ENCODE results near the gene SIRPB2. TPM values are rescaled to one million over a fixed set of nuclear protein-coding genes. Genes with fewer than 3 reads are reported as not detected.

The SIRPB2 gene
- total RNA-seq, 4 donors from 2014 or later, result 4.7 to 8.1 (median 6.2) TPM

DNA sequence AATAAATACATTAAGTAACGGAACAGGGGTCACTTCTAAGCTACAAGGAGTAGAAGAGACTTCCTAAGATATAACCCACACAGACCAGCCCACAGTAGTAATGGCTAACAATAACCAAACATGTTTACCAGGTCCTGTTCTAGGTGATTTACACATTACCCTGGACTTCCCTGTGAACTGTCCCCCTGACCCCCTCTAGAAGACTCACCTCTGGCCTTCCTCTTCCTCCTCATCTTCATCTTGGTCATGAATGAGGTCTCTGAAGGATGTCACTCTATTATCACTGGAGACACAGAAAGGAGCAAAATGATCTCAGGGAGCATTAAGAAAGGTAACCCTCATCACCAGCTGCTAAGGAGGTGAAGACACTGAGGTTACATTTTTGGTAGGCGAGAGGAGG lies 33.2 kb downstream of the SIRPB2 start:
- no peak for DNase-seq (ENCODE audit: extremely low spot score)

GRCh38 chr20:1456300-1456699 lies 34.9 kb downstream of the SIRPB2 start:
- WGBS, result 90% methylated on average over 5 of the region's 5 CpGs
- intact Hi-C loops (cut with DNase I), result no loop called here
- no peak for TF ChIP-seq POLR2A (IDR thresholded peaks at IDR 0.05; ENCODE audit: low read depth)
- no peak for TF ChIP-seq EP300 (IDR thresholded peaks at IDR 0.05)
- no peak for TF ChIP-seq POLR2AphosphoS5 (IDR thresholded peaks at IDR 0.05)
- TF ChIP-seq, protein P1, sequence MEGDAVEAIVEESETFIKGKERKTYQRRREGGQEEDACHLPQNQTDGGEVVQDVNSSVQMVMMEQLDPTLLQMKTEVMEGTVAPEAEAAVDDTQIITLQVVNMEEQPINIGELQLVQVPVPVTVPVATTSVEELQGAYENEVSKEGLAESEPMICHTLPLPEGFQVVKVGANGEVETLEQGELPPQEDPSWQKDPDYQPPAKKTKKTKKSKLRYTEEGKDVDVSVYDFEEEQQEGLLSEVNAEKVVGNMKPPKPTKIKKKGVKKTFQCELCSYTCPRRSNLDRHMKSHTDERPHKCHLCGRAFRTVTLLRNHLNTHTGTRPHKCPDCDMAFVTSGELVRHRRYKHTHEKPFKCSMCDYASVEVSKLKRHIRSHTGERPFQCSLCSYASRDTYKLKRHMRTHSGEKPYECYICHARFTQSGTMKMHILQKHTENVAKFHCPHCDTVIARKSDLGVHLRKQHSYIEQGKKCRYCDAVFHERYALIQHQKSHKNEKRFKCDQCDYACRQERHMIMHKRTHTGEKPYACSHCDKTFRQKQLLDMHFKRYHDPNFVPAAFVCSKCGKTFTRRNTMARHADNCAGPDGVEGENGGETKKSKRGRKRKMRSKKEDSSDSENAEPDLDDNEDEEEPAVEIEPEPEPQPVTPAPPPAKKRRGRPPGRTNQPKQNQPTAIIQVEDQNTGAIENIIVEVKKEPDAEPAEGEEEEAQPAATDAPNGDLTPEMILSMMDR (IDR thresholded peaks at IDR 0.05), result no peak
- peaks cover 54 to 100% (median 99%) of the 10 kb centered on the region in 4 donors for H3K36me3 ChIP-seq
- H3K4me3 ChIP-seq, result no peak overlapping the region
- H3K27ac ChIP-seq (replicated peaks in 1 of 4), result no peak overlapping the region
- no peak for DNase-seq (ENCODE audit: extremely low spot score)
- H3K9me3 ChIP-seq, result peaks cover 0 to 2% (median under 1%) of the 10 kb centered on the region in 4 donors
- no peaks in the 10 kb centered on the region for H3K4me1 ChIP-seq
- H3K27me3 ChIP-seq, result no peaks in the 10 kb centered on the region

More for the DNA sequence above, 33.2 kb downstream of the SIRPB2 start:
- 97% methylated on average over 2 of the region's 2 CpGs for WGBS
- Histone ChIP-seq H3K4me1 (peaks cover 2 to 12% (median 3%) of the 10 kb centered on the region in 4 donors), H3K27me3 (no peaks in the 10 kb centered on the region), H3K36me3 (peaks cover 37 to 99% (median 88%) of the 10 kb centered on the region in 4 donors), H3K4me3 (no peak overlapping the region), H3K27ac (replicated peaks in 1 of 4) (no peak overlapping the region), H3K9me3 (no peaks in the 10 kb centered on the region)
- TF ChIP-seq POLR2AphosphoS5 (IDR thresholded peaks at IDR 0.05) (no peak), EP300 (IDR thresholded peaks at IDR 0.05) (no peak), POLR2A (IDR thresholded peaks at IDR 0.05; ENCODE audit: low read depth) (no peak)
- TF ChIP-seq, protein P1 (IDR thresholded peaks at IDR 0.05), result no peak
- intact Hi-C loops (cut with DNase I), result no loop called here

DNA sequence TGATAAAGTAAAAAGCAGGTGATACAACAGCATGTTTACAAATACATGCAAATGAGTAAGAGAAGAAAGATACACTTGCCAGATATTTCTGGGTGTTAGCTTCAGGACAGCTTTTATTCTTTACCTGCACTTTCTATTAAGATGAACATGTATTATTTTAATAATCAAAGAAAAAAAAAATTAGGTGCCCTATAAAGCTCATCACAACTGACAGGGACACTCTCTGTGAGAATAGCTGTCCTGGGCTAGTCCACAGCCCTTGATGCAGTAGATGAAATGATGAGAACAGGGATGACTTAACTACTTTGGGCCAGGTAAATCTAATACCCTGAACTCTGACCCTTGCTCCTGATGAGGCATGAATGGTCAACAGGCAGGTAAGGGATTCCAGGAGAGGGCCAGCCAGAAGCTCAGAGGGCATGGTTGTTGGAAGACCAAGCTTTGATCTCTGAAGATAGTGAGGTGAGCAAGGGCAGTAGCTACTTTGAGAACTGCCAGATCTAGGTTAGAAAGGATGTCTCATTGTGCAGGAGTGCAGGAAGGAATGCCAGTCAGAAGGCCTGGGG lies 40.2 kb downstream of the SIRPB2 start:
- Histone ChIP-seq H3K27ac (replicated peaks in 1 of 4) (no peak overlapping the region), H3K36me3 (peaks cover 89 to 100% (median 98%) of the 10 kb centered on the region in 4 donors), H3K4me1 (no peaks in the 10 kb centered on the region), H3K27me3 (no peaks in the 10 kb centered on the region), H3K4me3 (no peak overlapping the region), H3K9me3 (peaks cover 0 to 9% (median 3%) of the 10 kb centered on the region in 4 donors)
- intact Hi-C loops (cut with DNase I), result no loop called here
- no peak for DNase-seq (ENCODE audit: extremely low spot score)
- TF ChIP-seq, protein P1 (IDR thresholded peaks at IDR 0.05), result no peak
- no peak for TF ChIP-seq POLR2A (IDR thresholded peaks at IDR 0.05; ENCODE audit: low read depth)

DNA sequence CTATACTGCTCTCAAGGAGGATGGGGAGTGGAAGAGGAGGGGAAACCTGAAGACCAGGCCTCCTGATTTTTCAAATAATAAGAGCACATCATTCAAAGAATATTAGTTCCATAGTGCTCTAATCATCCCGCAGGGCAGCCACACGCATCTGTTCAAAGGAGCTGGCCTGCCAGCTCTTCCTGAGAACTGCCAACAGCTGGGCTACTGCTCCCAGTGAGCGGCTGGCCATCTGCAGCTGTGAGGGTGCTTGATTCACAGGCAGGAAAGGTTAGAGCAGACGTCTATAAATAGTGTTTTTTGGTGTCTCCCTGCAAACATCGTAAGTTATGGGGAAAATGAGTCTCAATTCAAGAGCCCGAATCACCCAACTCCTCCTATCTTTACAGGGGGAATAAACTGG lies 41.9 kb downstream of the SIRPB2 start:
- H3K4me3 ChIP-seq, result no peak overlapping the region
- H3K4me1 ChIP-seq, result no peaks in the 10 kb centered on the region
- no peak for TF ChIP-seq EP300 (IDR thresholded peaks at IDR 0.05)
- TF ChIP-seq, protein P1 (IDR thresholded peaks at IDR 0.05), result no peak
- no peak for TF ChIP-seq POLR2AphosphoS5 (IDR thresholded peaks at IDR 0.05)
- no peak for TF ChIP-seq POLR2A (IDR thresholded peaks at IDR 0.05; ENCODE audit: low read depth)
- no peak for DNase-seq (ENCODE audit: extremely low spot score)
- 94% methylated on average over 6 of the region's 6 CpGs for WGBS
- peaks cover 90 to 100% (median 98%) of the 10 kb centered on the region in 4 donors for H3K36me3 ChIP-seq
- intact Hi-C loops (cut with DNase I), result no loop called here
- peaks cover 0 to 9% (median 3%) of the 10 kb centered on the region in 4 donors for H3K9me3 ChIP-seq
- no peak overlapping the region for H3K27ac ChIP-seq (replicated peaks in 1 of 4)
- no peaks in the 10 kb centered on the region for H3K27me3 ChIP-seq
